NCI-H748 (cell line): ENCODE measurements around the gene BOC.

Experiments used
- DNase-seq: peaks from one replicate; lab custom pipeline; 2025; ENCODE audit not compliant: unreplicated experiment; lab: John Stamatoyannopoulos, UW

The BOC gene

GRCh38 chr3:113268942-113269341, 57.6 kb downstream of the BOC start:
- no peak for DNase-seq

DNA sequence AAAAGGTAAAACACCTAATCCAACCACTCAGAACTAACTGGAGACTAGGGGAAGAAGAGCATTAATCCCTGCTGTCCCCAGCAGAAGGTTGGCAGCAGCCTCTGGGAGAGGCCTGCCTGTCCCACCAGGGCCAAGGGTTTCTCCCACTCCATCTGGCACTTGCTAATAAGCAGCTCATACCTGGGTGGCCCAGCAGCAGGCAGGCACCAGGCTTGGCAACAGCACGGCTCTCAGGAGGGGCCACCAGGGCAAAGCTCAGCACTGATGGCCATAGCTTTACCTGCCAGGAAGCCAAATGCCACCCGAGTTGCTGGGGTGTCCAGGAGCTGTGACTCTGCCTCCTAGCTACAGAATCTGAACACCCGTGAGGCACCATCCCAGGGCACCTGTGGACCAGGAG, 58.3 kb downstream of the BOC start:
- DNase-seq, result no peak

GRCh38 chr3:113270068-113270467, 58.7 kb downstream of the BOC start:
- DNase-seq, result no peak

DNA sequence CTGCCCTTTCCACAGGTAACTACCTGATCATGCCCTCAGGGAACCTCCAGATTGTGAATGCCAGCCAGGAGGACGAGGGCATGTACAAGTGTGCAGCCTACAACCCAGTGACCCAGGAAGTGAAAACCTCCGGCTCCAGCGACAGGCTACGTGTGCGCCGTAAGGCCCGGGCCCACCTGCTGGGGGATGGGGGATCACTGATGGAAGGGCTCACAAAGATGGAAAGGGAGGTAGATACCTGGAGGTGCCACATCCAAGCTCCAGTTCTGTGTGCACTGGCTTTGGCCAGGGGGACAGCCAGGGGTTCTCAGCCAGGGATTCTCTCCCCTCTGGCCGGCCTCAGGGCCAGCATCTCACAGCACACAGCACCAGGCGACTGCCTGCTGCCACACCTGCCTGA, 59.4 kb downstream of the BOC start:
- DNase-seq, result no peak

DNA sequence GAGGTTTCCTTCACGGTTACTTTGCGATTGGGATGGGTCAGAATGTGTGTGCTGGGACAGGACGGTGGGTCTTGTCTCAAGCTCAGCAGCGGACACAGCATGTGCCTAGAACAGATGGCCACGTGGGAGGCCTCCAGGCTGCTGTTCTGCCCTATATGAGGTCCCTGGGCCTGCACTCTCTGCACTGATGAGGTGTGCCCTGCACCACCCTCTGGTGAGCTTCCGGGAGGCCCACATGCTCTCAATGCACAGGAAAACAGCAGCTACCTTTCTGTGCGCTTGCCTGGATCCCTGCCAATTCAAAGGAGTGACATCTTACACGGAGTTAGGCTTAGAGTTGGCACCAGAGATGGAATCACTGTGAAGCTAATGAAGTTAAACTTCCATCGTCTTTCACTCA, 59.8 kb downstream of the BOC start:
- DNase-seq, result peak; percentile 74

DNA sequence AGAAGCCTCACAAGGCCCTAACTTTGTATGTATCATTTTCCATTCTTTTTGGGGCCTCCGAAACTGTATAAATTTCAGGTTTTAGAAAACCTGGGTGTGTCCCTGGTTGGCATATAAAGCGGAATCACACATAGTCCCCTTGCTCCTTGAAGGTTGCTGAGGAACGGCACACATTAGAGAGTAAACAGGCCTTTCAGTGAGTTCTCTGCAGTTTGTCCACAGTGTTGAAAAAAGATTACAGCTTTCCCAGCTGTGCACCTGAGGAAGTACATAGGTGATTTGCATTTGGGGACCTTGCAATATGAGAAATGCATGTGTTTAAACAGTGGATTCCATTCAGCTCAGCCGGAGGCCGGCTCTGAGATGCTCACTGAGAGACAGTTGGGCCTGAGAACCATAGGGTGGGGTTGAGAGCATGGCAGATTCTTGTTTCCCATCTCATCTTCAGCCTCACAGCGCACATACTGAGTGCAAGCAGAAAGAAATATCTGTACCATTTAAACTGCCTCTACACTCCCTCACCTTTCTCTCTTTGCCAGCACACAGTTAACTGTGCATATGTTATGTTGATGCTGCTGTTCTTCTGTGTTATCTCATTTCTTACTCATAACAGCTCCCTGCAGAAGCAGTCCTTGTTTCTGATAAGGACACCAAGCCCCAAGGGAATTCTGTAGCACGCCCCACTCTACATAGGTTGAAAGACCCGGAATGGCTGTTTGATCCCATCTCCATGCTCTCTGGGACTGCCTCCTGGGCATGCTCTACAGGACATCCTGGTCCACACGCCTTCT, 60.4 kb downstream of the BOC start:
- peak; percentile 80 for DNase-seq

- no peak for DNase-seq
These were observed 61.0 kb downstream of the BOC start for GRCh38 chr3:113272385-113272779.

DNA sequence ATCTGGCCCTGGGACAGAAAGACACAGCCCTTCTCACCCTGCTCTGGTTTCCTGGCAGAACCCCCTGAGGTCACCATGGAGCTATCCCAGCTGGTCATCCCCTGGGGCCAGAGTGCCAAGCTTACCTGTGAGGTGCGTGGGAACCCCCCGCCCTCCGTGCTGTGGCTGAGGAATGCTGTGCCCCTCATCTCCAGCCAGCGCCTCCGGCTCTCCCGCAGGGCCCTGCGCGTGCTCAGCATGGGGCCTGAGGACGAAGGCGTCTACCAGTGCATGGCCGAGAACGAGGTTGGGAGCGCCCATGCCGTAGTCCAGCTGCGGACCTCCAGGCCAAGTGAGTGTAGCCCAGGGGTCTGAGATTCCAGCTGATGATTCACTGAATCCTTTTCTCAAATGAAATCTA, 61.7 kb downstream of the BOC start:
- no peak for DNase-seq

- no peak for DNase-seq
These were observed 62.4 kb downstream of the BOC start for GRCh38 chr3:113273604-113274378.

DNA sequence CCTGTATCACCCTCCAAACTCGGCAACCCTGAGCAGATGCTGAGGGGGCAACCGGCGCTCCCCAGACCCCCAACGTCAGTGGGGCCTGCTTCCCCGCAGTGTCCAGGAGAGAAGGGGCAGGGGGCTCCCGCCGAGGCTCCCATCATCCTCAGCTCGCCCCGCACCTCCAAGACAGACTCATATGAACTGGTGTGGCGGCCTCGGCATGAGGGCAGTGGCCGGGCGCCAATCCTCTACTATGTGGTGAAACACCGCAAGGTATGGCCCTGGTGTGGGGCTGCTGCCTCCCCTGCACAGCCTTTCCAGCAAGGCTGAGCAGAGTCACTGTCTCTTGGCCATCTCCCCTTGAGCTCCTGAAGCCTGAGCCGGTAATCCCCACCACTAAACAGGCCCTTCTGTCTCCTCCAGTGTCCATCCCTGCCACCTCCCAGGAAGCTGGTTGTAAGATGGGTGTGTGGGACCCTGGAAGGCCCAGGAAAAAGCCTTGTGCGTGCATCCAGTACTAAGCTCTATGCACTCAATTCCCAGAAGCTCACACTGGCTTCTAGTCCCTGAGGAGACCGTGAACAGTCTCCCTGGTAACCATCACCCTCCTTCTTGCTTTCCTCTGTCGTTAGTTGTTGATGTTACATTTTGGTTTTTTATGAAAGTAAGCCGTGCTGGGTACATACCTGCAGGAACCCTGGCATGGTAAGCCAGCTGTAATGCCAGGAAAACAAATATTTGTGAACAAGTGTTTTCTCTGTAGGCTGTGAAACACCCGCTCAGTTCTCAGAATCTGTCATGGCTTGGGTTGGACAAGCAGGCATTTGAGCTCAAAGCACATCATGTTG, 63.3 kb downstream of the BOC start:
- DNase-seq, result no peak

GRCh38 chr3:113275258-113275556, 63.9 kb downstream of the BOC start:
- no peak for DNase-seq

GRCh38 chr3:113275583-113275928, 64.2 kb downstream of the BOC start:
- DNase-seq, result no peak

DNA sequence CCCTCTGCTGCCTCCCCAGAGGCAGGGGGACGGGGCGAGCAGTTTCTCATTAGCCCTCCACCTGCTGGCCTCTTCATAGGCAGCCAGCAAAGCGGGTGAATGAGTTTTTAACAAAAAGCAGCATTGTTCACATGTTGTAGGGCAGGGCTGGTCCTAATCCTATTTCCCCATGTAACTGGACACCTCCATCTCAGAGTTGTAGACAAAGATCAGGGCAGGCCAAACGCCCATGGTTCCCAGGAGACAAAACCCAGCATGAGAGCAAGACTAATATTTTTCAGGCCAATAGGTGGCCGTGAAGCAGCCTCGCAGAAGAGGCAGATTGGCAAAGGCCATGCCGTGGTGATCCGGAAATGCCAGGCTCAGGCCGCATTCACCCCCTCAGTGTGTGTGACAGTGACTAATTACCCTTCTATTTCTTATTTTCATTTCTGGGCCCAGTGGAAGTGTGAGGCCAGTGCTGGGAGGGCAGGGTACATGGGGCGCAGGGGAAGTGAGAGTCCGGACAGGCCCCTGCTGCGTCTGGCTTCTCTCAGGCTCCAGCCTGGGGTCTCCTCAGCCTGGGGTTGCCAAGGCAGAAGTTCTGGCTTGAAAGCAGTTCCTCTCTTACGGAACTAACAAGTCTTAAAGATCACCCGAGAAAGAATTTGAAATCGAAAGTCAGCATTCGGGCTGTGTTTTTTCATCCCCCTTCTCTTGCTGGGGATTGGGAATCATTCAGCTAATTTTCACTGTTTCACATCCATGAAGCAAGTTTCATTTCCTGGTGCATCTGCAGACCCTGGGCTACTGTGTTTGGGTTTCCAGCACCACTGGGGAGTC, 64.8 kb downstream of the BOC start:
- peak; percentile 78 for DNase-seq

GRCh38 chr3:113276751-113277080, 65.4 kb downstream of the BOC start:
- DNase-seq, result no peak

- no peak for DNase-seq
These were observed 66.1 kb downstream of the BOC start for GRCh38 chr3:113277414-113277813.

GRCh38 chr3:113277941-113278598, 66.7 kb downstream of the BOC start:
- DNase-seq, result no peak

GRCh38 chr3:113278599-113278955, 67.2 kb downstream of the BOC start:
- no peak for DNase-seq

- no peak for DNase-seq
These were observed 68.3 kb downstream of the BOC start for GRCh38 chr3:113279686-113280085.

DNA sequence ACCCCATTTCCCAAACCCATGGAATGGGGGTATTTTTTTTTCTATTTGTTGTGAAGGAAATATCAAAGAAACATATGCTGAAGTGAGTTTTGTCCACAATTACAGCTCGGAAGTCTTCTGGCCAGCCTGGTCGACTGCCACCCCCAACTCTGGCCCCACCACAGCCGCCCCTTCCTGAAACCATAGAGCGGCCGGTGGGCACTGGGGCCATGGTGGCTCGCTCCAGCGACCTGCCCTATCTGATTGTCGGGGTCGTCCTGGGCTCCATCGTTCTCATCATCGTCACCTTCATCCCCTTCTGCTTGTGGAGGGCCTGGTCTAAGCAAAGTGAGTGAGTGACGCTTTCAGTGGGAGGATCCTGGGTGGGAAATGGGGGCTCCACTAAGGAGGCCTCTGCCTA, 71.9 kb downstream of the BOC start:
- no peak for DNase-seq

GRCh38 chr3:113284453-113285050, 73.2 kb downstream of the BOC start:
- no peak for DNase-seq
